AG04450 (cell line): ENCODE results near the gene POLR3K. TPM values are rescaled to one million over a fixed set of nuclear protein-coding genes. Genes with fewer than 3 reads are reported as not detected.

Experiments used
- CTCF ChIA-PET: fragments of 300-600, 350-600 bp; formaldehyde crosslinking; extraction: SDS; loops from one replicate; lab custom pipeline; 2022; ENCODE audit warnings: antibody characterized with exemption, inconsistent platforms; lab: Charles Lee
- POLR2A ChIA-PET: fragments of 350-600 bp; formaldehyde crosslinking; extraction: SDS; loops from one replicate; lab custom pipeline; 2021; ENCODE audit warnings: antibody characterized with exemption, inconsistent platforms; lab: Yijun Ruan, JAX
- DNase-seq: peaks from one replicate; pipeline ENCODE4 v3.0.0-alpha.2; 2011; ENCODE audit warnings: low read depth, low spot score
- H3K27ac ChIP-seq: one replicate; pipeline ENCODE4 v1.5.1; 2012; ENCODE audit warnings: low read depth, low read length, control low read depth
- H3K27me3 ChIP-seq: one replicate; pipeline ENCODE4 v1.6.0; 2012; ENCODE audit warnings: low read length; ENCODE audit not compliant: control insufficient read depth, insufficient read depth
- H3K4me3 ChIP-seq: 2 replicates; pipeline ENCODE4 v1.5.1; 2011; ENCODE audit warnings: mild to moderate bottlenecking, low read depth, low read length, control low read depth
- H3K9me3 ChIP-seq: 2 replicates; pipeline ENCODE4 v1.5.1; 2012; ENCODE audit warnings: low read length; ENCODE audit not compliant: control insufficient read depth, insufficient read depth
- CTCF ChIP-seq: IDR thresholded peaks from 2 replicates; pipeline ENCODE4 v1.5.1; 2011; ENCODE audit warnings: low read depth, low read length, control low read depth, inconsistent platforms
- polyA plus RNA-seq: library from polyadenylated mRNA; depleted of rRNA; stranded (reverse); fragments of >200 nt; gene quantifications from 2 replicates; pipeline ENCODE4 v1.2.3, GENCODE V29; 2011

The POLR3K gene
- polyA plus RNA-seq, 1 experiment: 13.7 TPM

DNA sequence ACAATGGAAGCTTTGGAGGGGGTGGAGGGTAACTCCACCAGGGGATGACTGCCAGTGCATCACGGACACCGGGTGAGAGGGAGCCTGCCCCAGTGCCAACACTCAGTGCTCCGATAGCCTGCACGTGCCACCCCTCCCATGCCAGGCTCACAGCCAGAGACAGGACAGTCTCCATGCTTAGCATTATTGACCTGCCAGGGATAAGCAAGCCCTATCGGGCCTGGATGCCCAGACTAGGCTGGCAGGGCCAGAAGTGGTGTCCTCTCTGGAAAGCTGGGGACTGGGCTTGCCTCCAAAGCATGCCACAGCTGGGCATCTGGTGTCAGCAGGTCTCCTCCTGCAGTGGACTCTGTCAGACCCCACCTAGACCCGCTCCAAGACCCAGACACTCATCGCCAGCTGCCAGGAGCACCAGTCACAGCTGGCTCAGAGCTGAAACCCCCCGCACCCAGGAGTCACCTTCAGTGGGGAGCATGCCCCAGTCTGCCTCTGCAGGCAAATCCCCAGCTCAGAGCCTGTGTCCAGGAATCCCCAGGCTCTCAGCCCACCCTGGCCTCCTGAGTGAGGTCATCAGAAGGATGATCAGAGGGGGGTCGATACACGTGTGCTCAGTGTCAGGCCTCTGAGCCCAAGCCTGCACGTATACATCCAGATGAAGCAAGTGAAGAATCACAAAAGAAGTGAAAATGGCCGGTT, 20.8 kb upstream of the POLR3K start:
- no peak for DNase-seq
- no peak overlapping the region for H3K4me3 ChIP-seq
- CTCF ChIA-PET: interaction anchor here (0.9 to 12.2 kb wide), 4 partner anchors 8 to 33 kb away, joined by 3 to 242 read pairs (median 6); no protein-coding TSS in a partner anchor
- TF ChIP-seq CTCF: no peak
- no peaks in the 10 kb centered on the region for H3K27me3 ChIP-seq
- POLR2A ChIA-PET: interaction anchor here (0.6 to 1.1 kb wide), 2 partner anchors 10 to 13 kb away, joined by 3 to 5 read pairs; no protein-coding TSS in a partner anchor
- H3K9me3 ChIP-seq: no peaks in the 10 kb centered on the region; the same call in 1 of the 2 replicates
- no peak overlapping the region for H3K27ac ChIP-seq

- no peak for TF ChIP-seq CTCF
- ChIA-PET CTCF (interaction anchor here (1.7 to 12.2 kb wide), 2 partner anchors 23 to 34 kb away, joined by 5 to 242 read pairs; no protein-coding TSS in a partner anchor), POLR2A (interaction anchor here (1.0 to 1.9 kb wide), 4 partner anchors 12 to 24 kb away, joined by 4 to 12 read pairs (median 6); partner anchors contain the start of genes POLR3K and SNRNP25)
- DNase-seq: no peak
- H3K27me3 ChIP-seq: no peaks in the 10 kb centered on the region
- no peaks in the 10 kb centered on the region; the same call in 1 of the 2 replicates for H3K9me3 ChIP-seq
- H3K27ac ChIP-seq: peak within 1 kb of the TSS; percentile 52
- peak within 1 kb of the TSS; percentile 89 for H3K4me3 ChIP-seq
These were observed 19.4 kb upstream of the POLR3K start, which contains the start of gene RHBDF1 for GRCh38 chr16:72561-73548. Gene RHBDF1 (minus strand): TSS chr16:72631. CDS start chr16:65015, 7,616 bp downstream.

GRCh38 chr16:71540-72401, 18.4 kb upstream of the POLR3K start:
- POLR2A ChIA-PET: interaction anchor here (0.6 to 1.9 kb wide), 6 partner anchors 11 to 45 kb away, joined by 3 to 12 read pairs (median 5); partner anchors contain the start of genes POLR3K and SNRNP25
- CTCF ChIA-PET: interaction anchor here (12.2 kb wide), 1 partner anchor 24 kb away, joined by 242 read pairs; no protein-coding TSS in a partner anchor
- no peak for TF ChIP-seq CTCF
- Histone ChIP-seq H3K9me3 (no peaks in the 10 kb centered on the region; the same call in 1 of the 2 replicates), H3K27ac (peak overlapping the region; percentile 52), H3K27me3 (no peaks in the 10 kb centered on the region), H3K4me3 (peak overlapping the region; percentile 89)
- no peak for DNase-seq

DNA sequence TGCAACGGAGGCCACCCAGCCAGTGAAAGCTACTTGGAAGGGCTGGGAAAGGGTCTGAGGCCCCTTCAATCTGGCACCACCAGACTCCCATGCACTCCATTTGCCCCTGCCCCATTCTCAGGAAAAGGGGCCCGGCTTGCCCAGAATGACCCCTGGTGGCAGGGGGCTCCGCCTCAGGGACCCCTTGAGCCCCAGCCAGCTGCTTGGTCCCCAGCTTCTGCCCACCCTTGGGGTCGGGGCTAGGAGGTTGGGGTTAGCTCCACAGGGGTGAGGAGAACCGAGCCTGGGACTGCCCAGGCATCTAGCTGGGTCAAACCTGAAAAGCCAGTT, 17.8 kb upstream of the POLR3K start:
- Histone ChIP-seq H3K4me3 (peak overlapping the region; percentile 89), H3K27me3 (no peaks in the 10 kb centered on the region), H3K27ac (peak overlapping the region; percentile 52), H3K9me3 (no peaks in the 10 kb centered on the region; the same call in 1 of the 2 replicates)
- no peak for DNase-seq
- ChIA-PET POLR2A (interaction anchor here (0.6 to 1.9 kb wide), 6 partner anchors 13 to 46 kb away, joined by 3 to 12 read pairs (median 6); partner anchors contain the start of genes POLR3K and SNRNP25), CTCF (interaction anchor here (12.2 kb wide), 1 partner anchor 25 kb away, joined by 242 read pairs; no protein-coding TSS in a partner anchor)
- no peak for TF ChIP-seq CTCF
